Right renal pelvis (tissue), 4 donors: Measurements from ENCODE around the gene ZDHHC17. TPM values are rescaled to one million over a fixed set of nuclear protein-coding genes. Genes with fewer than 3 reads are reported as not detected.

Source experiments
- DNase-seq, 4 donors: peaks; one replicate each; pipeline ENCODE4 v3.0.0-alpha.2; 2013; ENCODE audit warnings: low read depth in 4 of 4, low spot score in 3 of 4, missing footprints in 1 of 4
- polyA plus RNA-seq, 4 donors: library from polyadenylated mRNA; unstranded; fragments of 120-200 nt; gene quantifications; one replicate each; pipeline ENCODE4 v1.2.1, GENCODE V29; 2013; ENCODE audit not compliant: insufficient read length in 4 of 4

ZDHHC17 gene
- polyA plus RNA-seq, 4 donors = 57.0 to 71.5 (median 70.9) TPM

DNA sequence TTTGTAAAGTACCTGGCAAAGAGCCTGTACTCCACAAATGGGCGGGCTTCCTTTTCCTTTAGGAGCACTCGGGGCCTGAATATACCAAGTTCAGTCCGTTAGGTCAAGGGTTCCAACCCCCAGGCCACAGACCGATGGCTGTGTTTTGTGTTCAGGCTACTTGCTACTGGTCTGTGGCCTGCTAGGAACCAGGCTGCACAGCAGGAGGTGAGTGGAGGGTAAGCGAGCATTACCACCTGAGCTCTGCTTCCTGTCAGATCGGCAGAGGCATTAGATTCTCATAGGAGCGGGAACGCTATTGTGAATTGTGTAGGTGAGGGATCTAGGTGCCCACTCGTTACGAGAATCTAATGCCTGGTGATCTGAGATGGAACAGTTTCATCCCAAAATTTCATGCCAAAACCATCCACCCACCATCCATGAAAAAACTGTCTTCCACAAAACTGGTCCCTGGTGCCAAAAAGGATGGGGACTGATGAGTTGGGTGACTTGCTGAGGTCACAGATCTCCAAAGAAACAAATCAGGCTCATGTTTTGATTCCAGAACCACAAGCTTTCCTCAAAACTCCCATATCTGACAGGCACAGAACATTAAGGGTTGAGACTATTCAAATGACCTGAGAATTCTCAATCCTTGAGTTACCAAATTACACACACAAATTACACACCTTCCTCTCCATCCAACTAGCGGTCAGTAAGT is 110.7 kb downstream of the ZDHHC17 start:
- DNase-seq = no peak

DNA sequence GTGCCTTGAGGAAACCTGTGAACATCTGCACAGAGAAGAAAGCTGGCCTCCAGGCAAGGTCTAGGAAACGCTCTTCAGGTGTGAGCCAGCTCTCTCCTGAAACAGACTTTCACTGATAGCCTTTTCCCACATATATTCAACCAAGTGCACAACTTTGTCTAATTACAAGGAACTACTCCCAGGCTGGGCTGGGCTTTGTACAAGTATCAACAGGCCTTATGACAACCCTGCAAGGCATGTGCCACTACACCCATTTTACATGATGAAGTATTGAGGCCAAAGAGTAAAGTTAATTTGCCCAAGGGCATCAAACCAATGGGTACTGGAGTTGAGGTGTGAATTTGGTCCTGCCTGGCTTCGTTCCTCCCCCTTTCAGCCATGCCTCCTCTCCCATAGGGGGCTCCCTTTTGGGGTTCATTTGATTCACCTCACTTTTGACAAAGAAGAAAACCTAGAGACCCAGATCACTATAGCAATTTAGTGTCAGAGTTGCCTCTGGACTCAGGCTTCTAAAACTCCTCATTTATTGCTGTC is 112.8 kb downstream of the ZDHHC17 start:
- no peak for DNase-seq

DNA sequence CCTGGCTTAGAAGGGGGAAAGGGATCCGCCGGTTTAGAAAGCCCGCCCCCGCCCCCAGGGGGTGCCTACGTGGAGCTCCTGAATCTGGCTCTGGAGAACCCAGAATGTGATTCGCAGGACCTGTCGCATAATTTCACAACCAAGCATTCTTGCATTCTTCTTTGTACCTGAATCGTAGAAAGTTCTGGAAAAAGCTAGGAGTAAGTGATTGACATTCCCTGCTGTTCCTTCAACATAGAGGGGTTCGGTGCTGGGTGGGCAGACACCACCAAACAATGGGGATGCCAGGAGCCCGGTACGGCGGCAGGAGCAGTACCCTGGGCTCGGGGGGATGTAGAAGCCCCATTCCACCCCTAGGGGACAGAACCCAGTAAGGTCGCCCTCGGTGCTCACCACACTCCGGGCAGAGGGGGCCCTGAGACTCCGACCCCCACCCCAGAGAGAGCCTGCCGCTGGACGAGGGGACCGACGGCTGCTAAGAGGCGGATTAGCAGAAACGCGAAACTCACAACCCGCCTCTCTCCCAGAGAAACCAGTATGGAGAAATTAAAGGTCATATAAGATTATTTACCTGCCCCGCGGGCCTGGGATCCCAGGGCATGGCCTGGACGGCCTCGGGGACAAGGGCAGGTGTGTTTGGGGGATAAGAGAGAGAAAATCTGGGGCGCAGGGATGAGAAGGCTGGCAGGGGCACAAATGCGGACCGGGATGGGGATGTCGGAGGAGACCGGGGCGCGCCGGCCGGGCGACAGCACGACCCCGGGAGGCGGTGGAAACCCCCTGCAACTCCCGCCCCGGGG is 114.4 kb downstream of the ZDHHC17 start:
- DNase-seq = peak in 1 of 4 donors; percentile 51

DNA sequence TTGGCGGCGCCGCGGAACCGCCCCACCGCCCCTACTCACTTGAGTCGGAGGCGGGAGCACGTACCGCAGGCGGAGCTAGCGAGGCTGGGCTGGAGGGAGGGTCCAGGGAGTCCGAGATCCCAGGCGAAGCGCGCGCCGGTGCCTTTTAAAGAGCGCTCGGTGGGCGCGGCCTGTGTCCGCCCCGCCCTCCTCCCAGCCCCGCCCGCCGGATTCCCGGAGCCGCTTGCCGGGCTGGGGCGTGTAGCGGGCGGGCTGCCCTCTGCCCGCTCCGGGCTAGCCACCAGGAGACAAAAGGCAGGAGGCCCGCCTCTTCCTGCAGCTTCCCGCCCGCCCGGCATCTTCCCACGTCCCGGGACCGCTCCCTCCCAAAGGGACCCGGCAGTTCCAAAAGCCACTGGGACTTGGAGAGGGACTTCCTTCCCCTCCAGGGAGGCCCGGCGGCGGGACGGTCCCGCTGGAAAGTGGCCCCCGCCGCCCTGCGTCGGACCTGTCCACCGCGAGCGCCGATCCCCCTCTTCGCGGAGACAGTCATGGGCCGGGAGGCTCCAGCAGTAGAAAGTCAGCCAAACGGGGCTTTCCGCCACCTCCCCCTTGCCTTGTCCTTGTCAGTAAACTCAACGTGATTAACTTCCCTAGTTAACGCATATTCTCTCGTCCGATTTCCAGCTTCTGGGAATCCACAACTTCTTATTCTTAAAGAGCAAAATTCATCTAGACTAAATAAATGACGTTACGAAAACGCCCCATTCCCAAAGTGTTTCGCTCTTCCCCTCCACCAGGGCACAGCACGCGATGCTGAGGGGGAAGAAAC is 115.2 kb downstream of the ZDHHC17 start, which contains the start of gene CSRP2:
TSS of gene CSRP2 (minus strand) at position 121 of the 811 bp plus-strand sequence. CDS start 12,759 bp downstream, outside the sequence.
- DNase-seq = peak; percentile 83 to 88 (median 86)

DNA sequence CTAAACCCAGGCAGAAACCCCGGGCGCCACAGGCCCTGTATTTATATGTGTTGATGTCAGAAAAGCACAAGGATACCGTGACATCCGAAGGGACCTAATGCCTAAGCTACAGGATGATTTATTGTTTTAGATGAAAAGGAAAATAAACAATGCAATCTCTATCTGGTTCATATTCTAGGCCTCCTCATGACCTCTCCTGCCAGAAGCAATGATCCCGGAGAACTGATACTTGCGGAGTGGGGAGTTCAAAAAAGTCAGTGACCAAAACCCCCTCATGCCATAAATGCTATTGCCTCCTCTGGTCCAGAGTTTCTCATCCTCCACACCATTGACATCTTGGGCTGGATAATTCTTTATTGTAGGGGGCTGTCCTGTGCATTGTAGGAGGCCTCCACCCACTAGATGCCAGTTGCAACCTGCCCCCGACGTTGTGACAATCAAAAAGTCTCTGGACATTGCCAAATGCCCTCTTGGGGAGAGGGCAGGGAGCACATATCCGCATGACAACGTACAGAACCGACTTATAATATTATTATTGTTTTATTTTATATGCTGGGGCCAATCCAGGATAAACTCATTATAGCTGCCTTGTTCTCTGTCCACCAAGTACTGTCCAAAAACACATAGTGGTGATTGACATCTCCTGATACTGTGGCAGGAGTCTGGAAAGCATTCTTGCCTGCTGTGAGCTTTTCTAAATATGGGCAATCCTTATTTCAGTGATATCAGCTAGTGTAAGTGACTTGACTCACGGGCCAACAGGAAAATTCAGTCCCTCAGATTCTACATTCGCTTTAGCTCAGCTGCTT is 116.0 kb downstream of the ZDHHC17 start:
- DNase-seq = no peak

DNA sequence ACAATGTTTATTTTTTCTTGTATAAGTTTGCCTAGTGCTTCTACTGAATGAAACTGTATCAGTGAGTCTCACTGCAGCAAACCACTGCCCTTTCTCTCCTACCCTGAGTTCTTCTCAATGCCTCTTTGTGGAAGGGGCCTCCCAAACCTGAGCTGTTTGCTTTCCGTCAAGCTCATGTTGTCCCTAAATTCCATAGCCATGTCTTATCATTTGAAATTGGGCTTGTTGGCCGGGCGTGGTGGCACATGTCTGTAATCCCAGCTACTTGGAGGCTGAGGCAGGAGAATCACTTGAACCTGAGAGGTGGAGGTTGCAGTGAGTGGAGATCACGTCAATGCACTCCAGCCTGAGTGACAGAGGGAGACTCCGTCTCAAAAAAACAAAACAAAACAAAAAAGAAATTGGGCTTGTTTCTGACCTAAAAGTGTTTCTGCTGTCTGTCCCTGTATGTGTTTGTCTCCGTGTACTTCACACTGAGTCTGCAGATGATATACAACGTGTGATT is 116.7 kb downstream of the ZDHHC17 start:
- no peak for DNase-seq

DNA sequence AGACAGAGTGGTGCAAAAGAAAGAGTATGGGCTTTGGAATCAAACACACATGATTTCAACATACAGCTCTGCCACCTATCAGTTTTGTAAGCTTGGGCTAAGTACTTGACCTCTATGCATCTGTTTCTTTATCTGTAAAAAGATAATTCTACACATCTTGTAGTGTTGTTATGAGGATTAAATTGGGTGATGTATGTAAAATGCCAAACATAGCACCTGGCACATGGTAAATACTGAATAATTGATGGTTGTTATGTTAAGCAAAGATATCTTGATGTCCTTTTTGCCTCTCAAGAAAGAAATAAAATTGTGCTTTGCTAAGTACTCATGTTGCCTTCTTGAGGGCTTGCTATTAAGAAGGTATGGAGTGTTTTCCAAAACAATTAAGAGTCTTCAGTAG is 117.2 kb downstream of the ZDHHC17 start:
- no peak for DNase-seq

DNA sequence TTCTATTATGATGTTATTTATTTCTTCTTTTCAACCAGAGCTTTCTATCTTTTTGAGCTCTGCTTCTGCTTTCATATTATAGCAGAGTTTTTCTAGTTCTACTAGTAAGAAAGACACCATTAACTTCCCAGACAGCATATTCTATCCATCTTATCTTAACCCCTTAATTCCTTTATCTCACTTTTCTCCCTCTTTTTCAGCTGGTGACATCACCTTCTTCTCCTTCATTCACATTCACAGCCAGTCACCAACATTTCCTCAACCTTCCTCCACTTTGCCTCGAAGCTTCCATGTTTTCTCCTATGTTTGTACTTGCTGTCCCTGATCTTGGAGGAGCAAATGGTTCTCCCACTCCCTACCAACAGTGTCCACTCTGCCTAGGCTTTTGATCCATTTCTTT is 118.5 kb downstream of the ZDHHC17 start:
- DNase-seq = no peak

DNA sequence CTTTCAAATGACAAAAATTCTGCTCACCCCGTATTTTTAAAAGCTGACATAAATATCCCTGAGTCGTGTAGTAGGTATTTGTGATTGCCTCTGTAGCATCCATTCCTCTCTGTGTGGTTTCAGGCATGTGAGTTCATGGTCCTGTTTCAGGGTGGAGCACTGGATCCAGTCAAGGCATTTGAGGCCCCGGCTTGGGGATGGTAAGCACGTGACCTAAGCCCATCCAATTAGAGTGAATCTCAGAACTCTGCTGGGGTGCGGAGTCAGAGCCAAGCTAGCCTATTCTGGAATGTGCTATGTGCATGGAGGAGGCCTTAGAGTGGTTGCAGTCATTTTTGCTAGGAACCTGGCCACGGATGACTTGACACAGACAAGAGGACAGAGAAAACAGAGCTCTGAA is 119.2 kb downstream of the ZDHHC17 start:
- DNase-seq = no peak

DNA sequence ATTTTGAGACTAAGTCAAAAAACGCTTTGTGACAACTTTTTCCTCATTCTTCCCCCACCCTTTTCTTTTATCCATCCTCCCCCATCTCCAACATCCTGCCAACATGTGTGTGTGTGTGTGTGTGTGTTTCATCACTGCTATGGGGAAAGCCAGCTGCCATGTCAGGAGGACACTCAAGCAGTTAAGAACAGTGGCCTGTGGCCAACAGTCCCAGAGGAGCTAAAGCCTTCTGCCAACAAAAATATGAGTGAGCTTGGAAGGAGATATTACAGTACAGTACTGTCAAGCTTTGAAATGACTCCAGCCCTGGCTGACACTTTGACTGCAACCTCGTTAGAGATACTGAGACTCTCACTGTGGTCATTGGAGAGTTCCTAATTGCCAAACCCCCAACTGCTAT is 119.9 kb downstream of the ZDHHC17 start:
- peak in 1 of 4 donors; percentile 62 for DNase-seq

DNA sequence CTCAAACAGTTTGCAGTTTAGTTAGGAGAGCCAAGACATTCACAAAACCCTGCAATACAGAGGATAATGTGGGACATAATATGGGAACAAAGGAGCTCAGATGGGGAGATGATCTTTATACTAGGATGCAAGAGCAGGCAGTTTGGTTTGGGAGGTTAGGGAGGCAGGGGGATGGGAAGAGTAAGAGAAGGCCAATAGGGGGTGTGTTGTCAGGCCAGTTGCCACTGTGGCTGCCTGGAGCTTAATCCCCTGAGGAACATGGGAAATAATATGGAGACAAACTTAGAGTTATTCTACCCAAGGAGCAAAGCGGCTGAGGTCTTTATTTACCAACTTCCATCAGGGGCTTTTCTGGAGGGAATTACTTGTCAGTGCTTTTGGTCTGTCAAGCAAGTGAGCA is 124.9 kb downstream of the ZDHHC17 start:
- no peak for DNase-seq

DNA sequence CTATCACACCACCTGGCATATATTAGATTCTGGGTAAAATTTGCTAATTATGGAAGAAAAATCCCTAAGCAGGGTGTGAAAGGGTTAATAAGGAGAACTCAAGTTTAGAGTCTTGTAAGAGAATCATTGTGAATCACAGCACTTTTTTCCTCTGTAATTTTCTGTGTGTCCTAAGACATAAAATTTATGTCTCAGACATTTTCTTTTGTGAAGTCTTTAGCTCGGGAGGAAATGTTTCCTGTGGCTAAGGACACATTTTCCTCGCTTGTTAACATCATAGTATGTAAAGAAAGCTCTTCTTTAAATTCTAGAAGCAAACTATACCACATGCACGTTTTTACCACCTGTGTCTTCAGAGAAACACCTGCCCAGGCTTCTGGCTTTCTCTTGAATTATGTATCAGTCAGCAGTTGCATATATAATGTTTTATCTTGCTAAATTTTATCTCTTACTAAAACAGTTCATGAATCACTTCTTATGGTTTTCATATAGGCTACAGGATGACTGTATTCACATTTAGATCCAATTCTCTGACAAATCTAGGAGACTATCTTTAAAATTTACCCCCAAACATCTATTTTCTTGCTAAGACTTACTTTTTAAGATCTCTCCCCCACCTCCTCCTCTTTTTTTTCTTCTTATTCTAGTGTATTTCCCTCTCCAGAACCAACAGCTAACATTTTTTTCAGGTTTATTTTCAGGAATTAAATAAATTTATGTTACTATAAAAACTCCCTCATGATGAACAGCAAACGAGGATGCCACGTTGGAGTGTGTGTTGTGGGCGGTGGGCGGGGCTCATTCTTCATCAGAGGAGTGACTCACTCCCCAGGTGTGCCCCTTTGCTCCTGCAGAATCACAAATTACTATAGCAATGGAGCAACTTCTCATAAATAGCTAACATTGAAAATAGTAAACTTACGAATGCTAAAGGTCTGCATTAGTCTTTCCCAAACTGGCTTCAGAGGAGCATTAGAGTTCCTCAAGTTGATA is 126.5 kb downstream of the ZDHHC17 start:
- no peak for DNase-seq

DNA sequence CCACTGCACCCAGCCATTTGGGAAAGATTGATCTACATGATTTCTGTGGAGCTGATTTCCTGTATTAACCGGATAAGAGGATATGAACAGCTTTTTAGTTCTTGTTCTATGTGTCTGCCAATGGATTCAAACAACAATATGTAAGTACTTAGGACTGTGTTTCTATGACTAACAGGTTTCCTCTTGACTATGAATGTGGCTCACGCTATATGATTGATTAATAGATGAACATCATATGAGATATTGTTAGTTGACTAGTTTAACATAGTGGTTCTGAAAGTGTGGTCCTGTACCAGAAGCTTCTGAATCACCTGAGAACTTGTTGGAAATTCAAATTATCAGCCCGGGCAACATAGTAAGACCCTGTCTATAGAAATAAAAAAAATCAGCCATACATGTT is 127.7 kb downstream of the ZDHHC17 start:
- DNase-seq = no peak

DNA sequence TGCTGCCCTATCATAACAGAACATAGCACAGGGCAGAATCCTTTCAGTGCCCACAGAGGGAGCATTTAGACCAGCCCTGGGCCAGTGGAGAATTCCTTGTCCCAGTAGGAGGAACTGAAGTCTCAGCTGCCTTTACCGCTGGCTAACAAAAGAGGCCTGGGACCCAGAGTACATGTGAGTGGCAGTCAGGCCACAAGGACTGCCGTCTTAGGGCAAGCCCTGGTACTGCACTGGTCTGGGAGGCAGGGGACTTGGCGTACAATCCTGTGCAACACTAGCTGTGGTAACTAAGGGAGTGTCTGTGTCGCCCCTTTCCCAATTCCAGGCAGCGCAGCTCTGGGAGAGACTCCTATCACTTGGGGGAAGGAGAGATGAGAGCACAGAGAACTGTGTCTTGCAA is 131.9 kb downstream of the ZDHHC17 start:
- DNase-seq = no peak

DNA sequence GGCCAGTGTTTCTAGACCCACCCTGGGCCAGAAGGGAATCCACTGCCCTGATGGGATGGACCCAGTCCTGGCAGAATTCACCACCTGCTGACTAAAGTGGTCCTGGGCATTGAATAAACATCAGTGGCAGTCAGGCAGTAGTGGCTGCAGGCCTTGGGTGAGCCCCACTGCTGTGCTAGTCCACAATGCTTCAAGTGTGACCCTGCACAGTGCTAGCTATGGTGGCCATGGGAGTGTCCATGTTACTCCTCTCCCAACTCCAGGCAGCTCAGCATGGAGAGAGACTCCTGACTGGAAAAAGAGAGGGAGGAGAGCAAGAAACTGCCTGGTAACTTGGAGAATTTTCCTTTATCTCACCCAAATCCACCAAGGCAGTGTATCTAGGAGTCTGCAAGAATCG is 132.4 kb downstream of the ZDHHC17 start:
- no peak for DNase-seq

DNA sequence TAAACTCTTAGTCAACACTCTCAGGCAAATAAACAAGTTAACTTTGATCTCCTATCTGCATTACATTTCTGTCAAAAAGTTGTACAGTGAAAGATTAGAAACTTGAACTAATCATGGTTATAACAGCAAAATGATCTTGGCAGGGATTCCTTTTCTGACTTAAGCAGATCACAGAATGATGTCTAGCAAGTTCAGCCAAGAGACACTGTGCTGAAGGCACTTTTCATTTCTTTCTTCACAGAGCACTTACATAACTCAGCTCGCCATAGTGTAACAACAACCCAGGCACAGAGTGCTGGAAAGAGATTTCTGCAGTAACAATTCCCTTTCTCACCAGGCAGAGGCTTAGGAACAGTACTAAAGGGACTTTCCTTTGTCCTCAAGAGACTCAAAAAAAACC is 134.5 kb downstream of the ZDHHC17 start:
- DNase-seq = peak in 1 of 4 donors; percentile 43

DNA sequence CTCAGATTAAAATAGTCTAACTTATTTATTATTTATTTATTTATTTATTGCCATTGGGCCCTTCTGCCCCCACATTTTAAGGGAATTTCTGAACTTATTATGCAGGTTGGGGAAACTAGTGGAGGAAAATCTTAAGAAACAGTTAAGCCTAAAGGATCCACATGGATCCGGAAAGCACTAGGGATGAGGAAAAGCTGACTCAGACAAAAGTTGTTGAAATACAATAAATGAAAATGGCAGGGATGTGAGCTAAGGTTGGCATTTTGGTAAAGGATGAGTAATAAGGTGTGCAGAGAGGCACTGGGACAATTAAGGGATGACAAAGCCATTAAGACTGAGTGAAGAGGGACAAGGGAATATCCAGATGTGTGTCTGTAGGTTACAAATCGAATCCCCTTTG is 135.6 kb downstream of the ZDHHC17 start:
- DNase-seq = no peak

DNA sequence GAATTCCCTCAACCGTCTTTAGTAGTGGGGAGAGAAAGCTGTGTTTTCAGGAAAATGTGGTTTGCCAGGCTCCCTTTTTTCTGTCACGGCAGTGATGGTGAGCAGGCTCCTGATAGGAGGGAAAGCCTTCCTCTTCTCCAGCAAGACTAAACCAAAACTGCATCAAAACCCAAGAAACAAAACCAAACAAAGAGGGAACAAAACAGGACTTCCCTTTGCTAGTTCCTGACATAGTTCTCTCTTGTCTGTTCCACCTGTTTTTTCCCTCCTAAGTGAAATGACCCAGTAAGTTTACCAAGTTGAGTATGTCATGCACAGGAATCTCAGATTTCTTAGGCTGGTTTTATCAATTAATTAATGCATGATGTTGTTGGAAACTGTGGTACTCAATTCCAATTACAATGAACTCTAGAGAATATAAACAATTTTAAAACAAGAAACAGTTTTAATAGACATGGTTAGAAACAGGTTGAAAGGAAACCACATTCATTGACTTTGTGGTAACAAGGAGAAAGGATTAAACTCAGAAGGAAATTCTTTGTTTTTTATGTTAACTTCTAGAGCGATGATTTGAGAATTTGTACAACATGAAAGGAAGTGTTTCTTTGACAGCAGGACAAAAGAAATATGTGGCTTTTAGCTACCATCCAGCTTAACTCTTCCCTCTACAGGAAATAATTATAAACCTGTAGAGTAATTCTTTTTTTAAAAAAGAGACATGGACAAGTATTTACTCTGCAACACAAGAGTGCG is 137.9 kb downstream of the ZDHHC17 start:
- DNase-seq = no peak
